OCI-LY1 (cell line): Measurements from ENCODE around the gene RAB4A.

Experiments used
- H2AFZ ChIP-seq: fragments of 200-600 bp; sonication (generic), shearing (Covaris generic); 2 replicates; pipeline ENCODE4 v1.6.0; 2014; ENCODE audit warnings: antibody characterized with exemption, mild to moderate bottlenecking, low read length
- H3F3A ChIP-seq: fragments of 200-600 bp; sonication (generic), shearing (Covaris generic); 2 replicates; pipeline ENCODE4 v1.6.0; 2014; ENCODE audit warnings: mild to moderate bottlenecking, antibody characterized with exemption, low read length, moderate library complexity; ENCODE audit not compliant: insufficient read depth
- H3K27ac ChIP-seq: fragments of 200-600 bp; sonication (generic); 2 replicates; pipeline ENCODE4 v1.5.1; 2014; ENCODE audit warnings: low read length, mixed run types, mild to moderate bottlenecking, low read depth; ENCODE audit not compliant: poor library complexity, severe bottlenecking
- H3K27me3 ChIP-seq: fragments of 200-600 bp; sonication (generic); 2 replicates; pipeline ENCODE4 v1.6.0; 2014; ENCODE audit warnings: antibody characterized with exemption, mild to moderate bottlenecking, low read length, moderate library complexity; ENCODE audit not compliant: insufficient read depth
- H3K36me3 ChIP-seq: fragments of 200-600 bp; sonication (generic); 2 replicates; pipeline ENCODE4 v1.6.1; 2014; ENCODE audit warnings: mild to moderate bottlenecking, antibody characterized with exemption, low read length, moderate library complexity, mixed read lengths; ENCODE audit not compliant: insufficient read depth
- H3K4me1 ChIP-seq: fragments of 200-600 bp; sonication (generic); 2 replicates; pipeline ENCODE4 v1.5.1; 2014; ENCODE audit warnings: mild to moderate bottlenecking, low read length, moderate library complexity; ENCODE audit not compliant: insufficient read depth, severe bottlenecking
- H3K4me2 ChIP-seq: fragments of 200-600 bp; sonication (generic), shearing (Covaris generic); 2 replicates; pipeline ENCODE4 v1.6.1; 2014; ENCODE audit warnings: low read length
- H3K4me3 ChIP-seq: fragments of 200-600 bp; sonication (generic); 2 replicates; pipeline ENCODE4 v1.5.1; 2014; ENCODE audit warnings: low read length, low read depth, mild to moderate bottlenecking, mixed read lengths; ENCODE audit not compliant: poor library complexity, severe bottlenecking
- H3K79me2 ChIP-seq: fragments of 200-600 bp; shearing (Covaris generic); 2 replicates; pipeline ENCODE4 v1.6.1; 2016; ENCODE audit warnings: mixed run types, low read length, mixed read lengths; ENCODE audit not compliant: insufficient read depth
- H3K9ac ChIP-seq: fragments of 200-600 bp; sonication (generic), shearing (Covaris generic); 2 replicates; pipeline ENCODE4 v1.6.1; 2014; ENCODE audit warnings: mild to moderate bottlenecking, low read length, mixed read lengths
- H3K9me2 ChIP-seq: fragments of 200-600 bp; sonication (generic), shearing (Covaris generic); 2 replicates; pipeline ENCODE4 v1.6.1; 2014; ENCODE audit warnings: low read depth, mild to moderate bottlenecking, low read length, mixed read lengths
- H3K9me3 ChIP-seq: fragments of 200-600 bp; shearing (Covaris generic); 2 replicates; pipeline ENCODE4 v1.6.1; 2014; ENCODE audit warnings: low read length, mixed read lengths
- H4K20me1 ChIP-seq: fragments of 200-600 bp; sonication (generic), shearing (Covaris generic); 2 replicates; pipeline ENCODE4 v1.6.0; 2016; ENCODE audit warnings: mild to moderate bottlenecking, low read length; ENCODE audit not compliant: insufficient read depth
- CTCF ChIP-seq: fragments of 200-600 bp; sonication (generic), shearing (Covaris generic); IDR thresholded peaks from 2 replicates; pipeline ENCODE4 v1.5.1; 2017; ENCODE audit warnings: mild to moderate bottlenecking, antibody characterized with exemption, low read length, moderate library complexity, mixed read lengths
- EZH2 ChIP-seq: fragments of 200-600 bp; sonication (generic), shearing (Covaris generic); IDR thresholded peaks from 2 replicates; pipeline ENCODE4 v1.8.0; 2017; ENCODE audit warnings: borderline replicate concordance, mixed run types, mild to moderate bottlenecking, antibody characterized with exemption, low read length, moderate library complexity, mixed read lengths

The RAB4A gene

GRCh38 chr1:229270547-229271447 lies at the start of gene RAB4A:
Gene RAB4A, plus strand, starts transcription at chr1:229271111. Its CDS starts 229 bp downstream, at chr1:229271340.
- Histone ChIP-seq H3F3A (no peaks in the 10 kb centered on the region), H3K4me2 (peak within 1 kb of the TSS; percentile 97), H3K27ac (no peak within 1 kb of the TSS), H3K9me2 (no peaks in the 10 kb centered on the region), H3K79me2 (peaks cover 20% of the 10 kb centered on the region; the same call in 1 of the 2 replicates), H4K20me1 (no peaks in the 10 kb centered on the region), H3K9me3 (peaks cover 3% of the 10 kb centered on the region; the same call in 1 of the 2 replicates), H3K36me3 (no peaks in the 10 kb centered on the region; the same call in 1 of the 2 replicates), H3K4me1 (peaks cover 20% of the 10 kb centered on the region), H3K9ac (peak within 1 kb of the TSS; percentile 86), H3K27me3 (no peaks in the 10 kb centered on the region), H2AFZ (no peak within 1 kb of the TSS), H3K4me3 (peak within 1 kb of the TSS; percentile 89)
- no peak for TF ChIP-seq EZH2
- no peak for TF ChIP-seq CTCF

GRCh38 chr1:229222081-229222480 lies 48.8 kb upstream of the RAB4A start:
- Histone ChIP-seq H4K20me1 (no peaks in the 10 kb centered on the region), H3K4me2 (no peak overlapping the region), H3F3A (no peaks in the 10 kb centered on the region), H3K36me3 (no peaks in the 10 kb centered on the region), H3K9me3 (no peaks in the 10 kb centered on the region), H3K27ac (no peak overlapping the region), H3K9ac (no peak overlapping the region), H3K4me1 (no peaks in the 10 kb centered on the region), H3K4me3 (no peak overlapping the region), H2AFZ (no peak overlapping the region), H3K27me3 (no peaks in the 10 kb centered on the region; the same call in 1 of the 2 replicates), H3K79me2 (no peaks in the 10 kb centered on the region), H3K9me2 (no peaks in the 10 kb centered on the region)
- TF ChIP-seq EZH2 = no peak
- TF ChIP-seq CTCF = no peak

GRCh38 chr1:229223498-229223897 lies 47.4 kb upstream of the RAB4A start:
- no peaks in the 10 kb centered on the region for H3K36me3 ChIP-seq
- H3K79me2 ChIP-seq = no peaks in the 10 kb centered on the region
- no peaks in the 10 kb centered on the region; the same call in 1 of the 2 replicates for H3K27me3 ChIP-seq
- no peak overlapping the region for H3K27ac ChIP-seq
- no peaks in the 10 kb centered on the region for H3F3A ChIP-seq
- H3K9me3 ChIP-seq = no peaks in the 10 kb centered on the region
- H4K20me1 ChIP-seq = no peaks in the 10 kb centered on the region
- H3K9me2 ChIP-seq = no peaks in the 10 kb centered on the region
- TF ChIP-seq CTCF (no peak), EZH2 (no peak)
- no peak overlapping the region for H2AFZ ChIP-seq
- H3K4me3 ChIP-seq = no peak overlapping the region
- no peaks in the 10 kb centered on the region for H3K4me1 ChIP-seq
- no peak overlapping the region for H3K4me2 ChIP-seq
- H3K9ac ChIP-seq = no peak overlapping the region
